ENCODE measurements around the gene GCN1. TPM values are rescaled to one million over a fixed set of nuclear protein-coding genes. Genes with fewer than 3 reads are reported as not detected.

Gene GCN1
- total and polyA plus RNA-seq, 11 donors = 7.2 to 51.7 (median 33.7) TPM

GRCh38 chr12:120121343-120121742 lies 73.2 kb downstream of the GCN1 start:
- WGBS, 4 donors = 70 to 78% (median 75%) methylated on average over 2 of the region's 2 CpGs
- Histone ChIP-seq H3K27me3 (no peaks in the 10 kb centered on the region), H3K36me3 (peaks cover 0 to 9% (median 1%) of the 10 kb centered on the region in 9 donors), H3K4me3 (no peak overlapping the region), H3K9me3 (no peaks in the 10 kb centered on the region), H3K4me1 (peaks cover 0 to 69% (median 20%) of the 10 kb centered on the region in 12 donors), H3K27ac (no peak overlapping the region)
- DNase-seq = peak in 1 of 5 donors; percentile 31
- ATAC-seq = no peak
- no peak for TF ChIP-seq POLR2A (IDR thresholded peaks at IDR 0.05)
- TF ChIP-seq, protein P1, sequence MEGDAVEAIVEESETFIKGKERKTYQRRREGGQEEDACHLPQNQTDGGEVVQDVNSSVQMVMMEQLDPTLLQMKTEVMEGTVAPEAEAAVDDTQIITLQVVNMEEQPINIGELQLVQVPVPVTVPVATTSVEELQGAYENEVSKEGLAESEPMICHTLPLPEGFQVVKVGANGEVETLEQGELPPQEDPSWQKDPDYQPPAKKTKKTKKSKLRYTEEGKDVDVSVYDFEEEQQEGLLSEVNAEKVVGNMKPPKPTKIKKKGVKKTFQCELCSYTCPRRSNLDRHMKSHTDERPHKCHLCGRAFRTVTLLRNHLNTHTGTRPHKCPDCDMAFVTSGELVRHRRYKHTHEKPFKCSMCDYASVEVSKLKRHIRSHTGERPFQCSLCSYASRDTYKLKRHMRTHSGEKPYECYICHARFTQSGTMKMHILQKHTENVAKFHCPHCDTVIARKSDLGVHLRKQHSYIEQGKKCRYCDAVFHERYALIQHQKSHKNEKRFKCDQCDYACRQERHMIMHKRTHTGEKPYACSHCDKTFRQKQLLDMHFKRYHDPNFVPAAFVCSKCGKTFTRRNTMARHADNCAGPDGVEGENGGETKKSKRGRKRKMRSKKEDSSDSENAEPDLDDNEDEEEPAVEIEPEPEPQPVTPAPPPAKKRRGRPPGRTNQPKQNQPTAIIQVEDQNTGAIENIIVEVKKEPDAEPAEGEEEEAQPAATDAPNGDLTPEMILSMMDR (IDR thresholded peaks at IDR 0.05) = no peak
- intact Hi-C loops (cut with DNase I) = no loop called here

- Histone ChIP-seq H3K27me3 (no peaks in the 10 kb centered on the region), H3K27ac (peak overlapping the region in 1 of 12 donors; percentile 68), H3K36me3 (peaks cover 0 to 4% (median 0%) of the 10 kb centered on the region in 9 donors), H3K4me1 (peaks cover 7 to 72% (median 32%) of the 10 kb centered on the region in 12 donors), H3K9me3 (no peaks in the 10 kb centered on the region), H3K4me3 (no peak overlapping the region)
- intact Hi-C loops (cut with DNase I) = no loop called here
- DNase-seq = peak in 1 of 5 donors; percentile 11
- no peak for ATAC-seq
- no peak for TF ChIP-seq POLR2A (IDR thresholded peaks at IDR 0.05)
- TF ChIP-seq, protein P1 (IDR thresholded peaks at IDR 0.05) = no peak
- WGBS, 4 donors = 77 to 91% (median 88%) methylated on average over 9 of the region's 9 CpGs
Measured at GRCh38 chr12:120119271-120119973, 75.1 kb downstream of the GCN1 start.

- 57 to 67% (median 59%) methylated on average over 11 of the region's 11 CpGs for WGBS, 4 donors
- H3K36me3 ChIP-seq = peaks cover 0 to 14% (median 0%) of the 10 kb centered on the region in 9 donors
- H3K4me1 ChIP-seq = peaks cover 7 to 72% (median 32%) of the 10 kb centered on the region in 12 donors
- no peaks in the 10 kb centered on the region for H3K9me3 ChIP-seq
- ATAC-seq = no peak
- H3K4me3 ChIP-seq = peak overlapping the region in 10 of 12 donors; percentile 61 to 97 (median 88)
- peak overlapping the region in 2 of 12 donors; percentile 28 to 68 for H3K27ac ChIP-seq
- peak in 1 of 5 donors; percentile 31 for DNase-seq
- no peaks in the 10 kb centered on the region for H3K27me3 ChIP-seq
- intact Hi-C loops (cut with DNase I) = no loop called here
- TF ChIP-seq POLR2A (IDR thresholded peaks at IDR 0.05) = no peak
- TF ChIP-seq, protein P1 (IDR thresholded peaks at IDR 0.05) = no peak
Measured at GRCh38 chr12:120118321-120119061, 76.0 kb downstream of the GCN1 start.

DNA sequence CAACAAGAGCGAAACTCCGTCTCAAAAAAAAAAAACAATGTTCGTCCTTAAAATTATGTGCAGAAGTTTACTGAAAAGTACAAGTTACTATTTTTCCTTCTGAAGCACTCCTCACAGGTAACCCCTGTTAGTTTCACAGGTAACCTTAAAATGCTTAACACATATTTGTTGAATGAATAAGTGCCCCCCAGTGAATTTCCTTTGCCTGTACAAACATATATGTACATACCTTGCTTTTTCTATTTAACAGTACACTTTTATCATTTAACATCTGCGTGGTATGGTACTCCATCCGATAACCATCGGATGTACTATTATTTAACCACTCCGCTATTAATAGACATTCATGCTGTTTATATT lies 76.6 kb downstream of the GCN1 start:
- 31 to 46% (median 34%) methylated on average over 7 of the region's 7 CpGs for WGBS, 4 donors
- H3K36me3 ChIP-seq = peaks cover 0 to 17% (median 0%) of the 10 kb centered on the region in 9 donors
- H3K27me3 ChIP-seq = no peaks in the 10 kb centered on the region
- no peaks in the 10 kb centered on the region for H3K9me3 ChIP-seq
- no peak for DNase-seq
- no peak for ATAC-seq
- intact Hi-C loops (cut with DNase I) = loop anchor here in 1 of 10 donors (2.0 kb wide), 1 partner anchor 77 kb away; the partner anchor contains the start of gene GCN1
- peak overlapping the region; percentile 61 to 97 (median 88) for H3K4me3 ChIP-seq
- peak overlapping the region in 4 of 12 donors; percentile 96 to 99 (median 98) for H3K27ac ChIP-seq
- H3K4me1 ChIP-seq = peaks cover 7 to 74% (median 32%) of the 10 kb centered on the region in 12 donors
- TF ChIP-seq, protein P1 (IDR thresholded peaks at IDR 0.05) = no peak
- no peak for TF ChIP-seq POLR2A (IDR thresholded peaks at IDR 0.05)

Measured in heart left ventricle (tissue), 16 donors.